HG02885 (cell line): ENCODE data around the gene INMT.

Source experiments
- ATAC-seq: cut with Tn5 transposase; IDR thresholded peaks from one replicate; pipeline ENCODE4 v1.9.1; 2021; ENCODE audit warnings: mild to moderate bottlenecking; ENCODE audit not compliant: unreplicated experiment, poor library complexity

The INMT gene

GRCh38 chr7:30750683-30751650, 968 bp upstream of the INMT start:
- no peak for ATAC-seq

DNA sequence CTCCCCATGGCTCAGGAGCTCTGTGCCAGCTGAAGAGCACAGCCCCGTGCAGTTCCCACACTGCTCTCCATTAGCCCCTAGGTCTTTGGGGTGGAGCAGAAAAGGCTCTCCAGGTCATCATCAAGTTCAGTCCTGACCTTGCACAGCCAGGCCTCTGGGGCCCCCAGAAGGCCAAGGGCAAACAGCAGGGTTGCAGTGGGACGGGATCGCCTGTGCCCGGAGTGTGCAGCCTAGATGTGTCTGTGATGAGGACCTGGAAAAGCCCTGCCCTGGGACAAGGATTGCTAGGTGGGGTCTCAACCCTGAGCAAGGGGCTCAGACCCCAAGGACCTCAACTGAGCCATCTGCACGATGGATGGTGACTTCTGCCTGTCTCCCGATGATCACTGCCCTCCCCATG, 549 bp downstream of the INMT start:
- no peak for ATAC-seq

DNA sequence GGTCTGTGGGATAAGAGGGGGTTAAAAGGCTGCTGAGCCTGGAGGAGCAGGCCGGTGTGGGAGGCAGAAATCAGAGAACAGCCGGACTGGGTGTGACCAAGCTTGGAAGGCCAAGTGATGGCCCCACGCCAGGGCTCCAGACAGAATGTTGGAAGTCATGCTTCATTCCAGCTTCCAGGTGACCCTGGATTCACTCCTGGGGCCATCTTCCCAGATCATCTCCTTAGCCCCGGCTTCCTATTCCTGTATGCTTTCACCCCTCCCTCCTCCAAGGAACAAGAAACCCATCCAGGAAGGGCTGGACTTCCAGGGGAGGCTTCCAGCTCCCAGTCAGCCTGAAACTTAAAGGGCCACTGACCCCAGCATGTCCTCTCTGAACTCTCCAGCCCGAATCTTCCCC, 1.0 kb downstream of the INMT start:
- no peak for ATAC-seq

- no peak for ATAC-seq
Observed at GRCh38 chr7:30754315-30754877, 2.5 kb downstream of the INMT start.

GRCh38 chr7:30755384-30756154, 3.6 kb downstream of the INMT start:
- ATAC-seq: no peak

GRCh38 chr7:30757342-30757692, 5.4 kb downstream of the INMT start:
- no peak for ATAC-seq

DNA sequence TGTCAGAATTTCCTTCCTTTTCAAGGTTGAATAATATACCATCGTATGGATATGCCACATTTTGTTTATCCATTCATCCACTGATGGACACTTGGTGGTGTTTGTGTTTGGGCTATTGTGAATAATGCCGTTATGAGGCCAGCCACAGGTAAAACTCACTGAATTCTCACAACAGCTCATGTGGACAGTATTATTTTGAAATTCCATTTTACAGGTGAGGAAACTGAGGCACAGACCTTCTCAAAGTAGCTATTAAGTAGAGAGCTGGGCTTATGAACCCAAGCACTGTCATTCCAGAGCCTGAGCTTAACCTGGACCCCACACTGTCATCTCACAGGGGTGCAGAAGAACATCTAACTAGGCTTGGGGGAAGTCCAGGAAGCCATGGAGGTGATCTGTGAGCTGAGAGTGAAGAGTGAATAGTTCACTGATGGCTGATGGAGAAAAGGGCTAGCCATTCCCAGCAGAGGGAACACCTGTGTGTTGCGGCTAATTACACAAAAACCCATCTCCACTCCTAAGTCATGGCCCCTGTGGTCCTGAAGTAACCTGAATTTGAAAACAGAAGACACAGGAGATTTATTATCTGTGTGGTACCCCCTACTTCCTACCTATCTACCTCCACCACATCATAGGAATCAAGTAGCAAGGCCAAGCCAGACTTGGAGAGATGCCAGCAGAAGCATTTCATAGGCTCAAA, 8.7 kb downstream of the INMT start:
- ATAC-seq: no peak

DNA sequence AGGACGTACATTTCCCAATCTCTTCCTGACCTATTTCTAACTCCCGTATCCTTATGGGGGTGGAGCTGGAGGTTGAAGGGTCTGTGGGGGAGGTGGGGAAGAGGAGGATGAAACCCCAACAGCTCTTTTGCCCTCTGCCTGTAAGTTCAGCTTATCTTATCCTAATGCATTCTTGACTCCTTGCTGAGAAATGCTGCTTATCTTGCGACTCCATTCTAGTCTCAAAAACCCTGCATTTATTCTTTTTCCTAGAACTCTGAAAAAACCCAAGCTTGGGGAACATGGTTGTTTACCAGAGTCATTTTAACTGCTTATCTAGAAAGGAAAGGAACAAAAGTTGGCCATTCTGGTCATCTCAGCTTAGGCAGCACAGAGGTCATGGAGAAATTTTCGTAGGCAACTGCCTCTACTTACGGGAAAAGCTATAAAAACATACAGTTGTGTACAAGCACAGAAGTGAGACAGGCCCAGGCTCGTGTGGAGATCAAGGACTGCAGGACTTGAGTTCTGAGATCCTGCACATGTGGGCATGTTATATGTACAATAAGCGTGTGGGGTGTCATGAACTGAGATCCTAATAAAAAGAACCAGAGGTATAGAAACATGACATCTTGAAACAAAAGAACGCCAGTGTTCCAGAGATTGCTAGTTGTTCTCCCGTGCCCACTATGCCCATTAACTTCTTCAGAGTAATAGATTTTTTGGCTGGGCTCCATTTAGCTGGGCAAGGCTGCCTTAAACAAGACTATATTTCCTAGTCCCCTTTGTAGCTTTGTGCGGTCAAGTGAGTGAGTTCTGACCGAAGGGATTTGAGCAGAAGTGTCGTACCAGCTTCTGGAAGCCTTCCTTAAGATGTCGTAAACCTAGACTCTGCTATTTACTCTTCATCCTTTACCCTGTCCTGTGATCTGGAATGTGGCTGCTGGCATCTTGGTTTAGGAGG, 9.6 kb downstream of the INMT start:
- no peak for ATAC-seq

- peak; percentile 70 for ATAC-seq
Observed at GRCh38 chr7:30764030-30764975, 12.4 kb downstream of the INMT start.

DNA sequence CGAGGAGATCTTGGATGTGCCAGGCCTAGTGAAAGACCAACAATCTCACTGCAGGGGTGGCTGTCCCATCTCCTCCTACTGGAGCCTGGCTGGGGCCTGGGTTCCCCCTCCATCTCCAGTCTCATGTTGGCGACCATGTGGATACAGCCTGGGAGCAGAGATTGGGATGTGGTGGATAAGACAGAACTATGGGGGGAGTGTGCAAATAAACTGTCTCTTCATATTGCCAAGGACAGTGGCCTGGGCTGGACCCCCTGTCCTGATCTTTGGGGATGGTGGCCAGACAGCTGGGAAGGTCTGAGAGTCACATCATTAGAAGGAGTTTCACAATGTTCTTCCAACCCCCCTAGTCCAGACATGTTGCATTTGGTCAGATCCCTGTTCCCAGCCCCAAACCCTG, 13.5 kb downstream of the INMT start:
- ATAC-seq: no peak

DNA sequence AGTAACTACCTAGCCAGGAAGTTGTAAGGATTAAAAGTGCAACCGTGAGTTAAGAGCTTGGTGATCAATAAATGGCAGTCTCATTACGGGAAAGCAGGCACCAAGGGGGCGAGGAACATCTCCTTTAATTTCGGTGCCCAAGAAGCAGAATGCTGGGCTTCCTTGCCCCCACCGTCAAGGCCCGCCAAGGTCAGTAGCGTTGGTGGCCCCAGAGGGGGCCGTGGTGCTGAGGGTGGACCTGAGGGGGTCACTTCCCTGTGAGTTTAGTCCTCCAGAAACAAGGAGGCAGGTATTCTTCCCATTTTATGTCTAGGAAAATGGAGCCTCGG, 18.9 kb downstream of the INMT start:
- no peak for ATAC-seq

GRCh38 chr7:30771174-30771879, 19.4 kb downstream of the INMT start, which contains the start of gene MINDY4:
TSS of gene MINDY4 (plus strand) at chr7:30771417. CDS start at chr7:30771494, 77 bp downstream.
- peak; percentile 89 for ATAC-seq

DNA sequence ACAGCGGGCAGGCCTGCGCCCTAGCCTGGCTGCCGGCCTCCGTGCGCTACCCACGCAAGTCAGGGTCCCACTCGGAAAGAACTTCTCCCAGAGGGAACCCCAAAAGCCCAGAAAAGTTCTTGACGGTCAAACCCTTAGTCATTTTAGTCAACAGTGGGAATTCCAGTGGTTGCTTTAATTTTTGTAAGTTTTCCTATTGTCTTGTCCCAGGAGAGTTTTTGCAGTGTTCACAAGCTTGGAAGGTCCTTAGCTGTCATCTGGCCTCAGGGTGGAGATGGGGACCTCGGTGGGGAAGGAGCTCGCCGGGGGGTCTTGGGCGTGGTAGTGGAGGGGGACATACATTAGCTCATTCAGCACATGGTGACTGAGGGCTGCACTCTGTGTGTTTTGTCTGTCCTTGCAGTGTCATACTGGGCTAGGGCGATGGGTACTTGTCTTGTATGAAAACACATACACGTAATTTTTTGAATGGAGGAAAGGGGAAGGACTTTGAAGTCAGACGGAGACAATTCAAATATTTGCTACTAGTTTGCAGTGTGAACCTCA, 20.0 kb downstream of the INMT start:
- peak; percentile 34 for ATAC-seq

GRCh38 chr7:30772984-30773383, 21.0 kb downstream of the INMT start:
- no peak for ATAC-seq

GRCh38 chr7:30775992-30776391, 24.1 kb downstream of the INMT start:
- no peak for ATAC-seq

- no peak for ATAC-seq
Observed at GRCh38 chr7:30776971-30777370, 25.0 kb downstream of the INMT start.

DNA sequence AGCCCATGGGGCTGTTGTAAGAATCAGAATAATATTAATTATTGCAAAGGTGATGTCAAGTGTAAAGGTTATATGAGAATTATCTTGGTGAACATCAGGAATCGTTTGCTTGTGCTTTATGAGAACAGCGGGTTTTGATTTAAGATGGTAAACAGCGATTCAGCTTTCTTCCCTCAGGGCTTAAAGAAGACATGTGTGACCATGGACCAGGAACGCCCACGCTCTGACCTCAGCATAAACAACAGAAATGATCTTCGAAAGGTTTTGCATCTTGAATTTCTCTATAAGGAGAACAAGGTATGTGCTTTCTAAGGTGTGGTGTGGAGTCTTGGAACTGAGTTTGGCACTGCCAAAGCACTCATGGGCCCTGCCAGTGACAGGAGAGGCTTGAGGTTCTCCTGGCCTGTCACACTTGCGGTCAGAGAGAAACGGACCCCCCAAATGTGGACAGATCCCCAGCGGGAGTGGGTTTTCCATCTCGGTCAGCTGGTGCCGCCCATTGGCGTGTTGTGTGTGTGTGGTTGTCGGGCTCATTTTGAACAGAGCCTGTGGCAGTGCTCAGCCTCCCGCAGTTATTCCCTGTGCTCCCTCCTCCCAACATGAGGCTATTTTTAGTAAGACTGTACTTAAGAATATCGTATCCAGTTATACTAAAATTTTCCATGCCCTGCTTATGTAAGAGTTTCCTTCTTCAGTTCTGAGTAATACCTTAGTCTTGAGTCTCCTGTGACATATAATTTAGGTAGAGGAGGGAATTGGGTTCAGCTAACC, 26.5 kb downstream of the INMT start:
- ATAC-seq: no peak
